ENCODE measurements around the gene GTF2IRD1.
"Not testable (repeated sequence)": the region's sequence is repeated elsewhere in the genome, so short reads cannot be mapped to it uniquely, and the experiment has no call there.

The GTF2IRD1 gene

GRCh38 chr7:74519395-74519794, 65.7 kb downstream of the GTF2IRD1 start:
- DNase-seq = no peak

DNA sequence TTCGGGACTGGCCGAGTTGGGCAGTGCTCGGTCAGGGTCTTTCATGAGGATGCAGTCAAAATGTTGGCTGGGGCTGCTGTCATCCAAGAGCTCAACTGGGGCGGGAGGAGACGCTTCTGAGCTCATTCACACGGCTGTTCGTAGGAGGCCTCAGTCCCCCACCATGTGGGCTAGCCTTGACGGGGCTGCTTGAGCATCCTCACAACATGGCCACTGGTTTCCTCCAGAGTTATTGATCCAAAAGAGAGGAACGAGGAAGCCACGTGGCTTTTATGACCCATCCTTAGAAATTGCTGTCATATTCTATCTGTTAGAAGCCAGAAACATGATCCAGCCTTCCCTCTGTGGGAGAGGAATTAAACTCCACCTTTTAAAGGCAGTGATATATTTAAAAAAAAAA, 68.1 kb downstream of the GTF2IRD1 start:
- DNase-seq = no peak

- DNase-seq = no peak
Measured at GRCh38 chr7:74522281-74522905, 68.7 kb downstream of the GTF2IRD1 start.

DNA sequence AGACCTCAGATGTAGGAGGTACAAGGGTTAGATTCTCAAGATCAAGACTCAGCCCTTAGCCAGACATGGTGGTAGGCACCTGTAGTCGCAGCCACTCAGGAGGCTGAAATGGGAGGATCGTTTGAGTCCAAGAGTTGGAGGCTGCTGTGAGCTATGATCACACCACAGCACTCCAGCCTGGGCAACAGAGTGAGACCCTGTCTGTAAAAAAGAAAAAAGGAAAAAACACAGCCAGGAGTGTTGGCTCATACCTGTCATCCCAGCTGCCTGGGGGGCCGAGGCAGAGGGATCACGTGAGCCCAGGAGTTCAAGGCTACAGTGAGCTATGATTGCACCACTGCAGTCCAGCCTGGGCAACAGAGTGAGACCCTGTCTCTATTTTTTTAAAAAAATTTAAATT, 69.3 kb downstream of the GTF2IRD1 start:
- DNase-seq = no peak

GRCh38 chr7:74525140-74525539, 71.4 kb downstream of the GTF2IRD1 start:
- DNase-seq = no peak

DNA sequence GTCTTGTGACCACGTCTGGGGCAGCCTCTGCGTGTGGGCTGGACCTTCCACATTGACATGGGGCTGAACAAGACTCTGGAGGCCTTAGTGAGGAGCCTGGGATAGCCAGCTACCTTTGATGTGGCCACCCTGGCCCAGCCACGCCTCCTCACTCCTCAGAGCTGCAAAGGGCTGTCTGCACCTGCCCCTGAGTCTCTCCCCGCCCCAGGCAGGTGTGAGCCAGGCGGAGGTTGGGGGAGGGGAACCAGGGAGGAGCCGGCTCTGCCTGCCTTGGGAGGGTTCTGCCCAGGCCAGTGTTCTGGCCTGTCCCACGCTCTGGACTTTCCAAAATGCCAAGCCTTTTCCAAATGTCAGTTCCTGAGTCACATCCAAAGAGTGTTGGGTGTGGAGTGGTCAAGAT, 72.2 kb downstream of the GTF2IRD1 start:
- peak; percentile 73 to 87 for DNase-seq

DNA sequence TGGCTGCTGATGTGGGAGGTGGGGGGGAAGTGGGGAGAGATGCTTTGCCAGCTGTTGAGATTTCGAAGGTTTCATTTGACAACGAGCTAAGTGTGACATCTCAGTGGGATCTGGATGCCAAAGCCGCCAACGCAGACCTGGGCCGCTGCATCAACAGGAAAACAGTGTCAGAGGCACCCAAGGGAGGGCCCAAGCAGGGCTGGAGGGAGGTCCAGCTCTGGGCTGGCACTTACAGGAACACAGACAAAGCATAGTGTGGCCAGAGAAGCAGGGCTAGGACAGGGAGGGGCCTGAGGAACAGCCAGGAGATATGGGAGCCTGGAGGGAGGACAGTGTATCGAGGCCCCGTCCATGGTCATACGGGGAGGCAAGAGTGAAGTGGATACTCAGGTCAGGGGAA, 73.1 kb downstream of the GTF2IRD1 start:
- no peak for DNase-seq

DNA sequence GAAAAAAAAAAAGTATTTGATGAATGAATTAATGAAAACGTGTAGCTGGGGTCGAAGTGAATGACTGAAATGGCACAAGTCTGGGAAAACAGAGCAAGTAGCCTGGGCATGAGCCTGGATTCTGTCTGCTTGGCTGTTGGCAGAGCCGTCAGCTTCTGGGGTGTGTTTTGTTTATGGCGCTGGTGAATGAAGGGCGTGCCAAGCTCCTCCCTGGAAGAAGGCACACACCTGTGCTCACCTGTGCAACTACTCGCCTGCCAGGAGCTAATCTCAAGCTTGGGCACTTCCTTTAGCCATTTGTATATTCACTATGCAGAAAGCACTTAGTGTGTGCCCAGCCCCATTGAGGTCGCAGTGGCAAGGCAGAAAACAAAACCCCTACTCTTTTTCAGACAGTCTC, 74.1 kb downstream of the GTF2IRD1 start:
- DNase-seq = peak in 1 of 2 experiments; percentile 59

- DNase-seq = not testable (repeated sequence)
Measured at GRCh38 chr7:74528773-74529172, 75.1 kb downstream of the GTF2IRD1 start.

- DNase-seq = no peak
Measured at GRCh38 chr7:74535951-74536356, 82.2 kb downstream of the GTF2IRD1 start.

GRCh38 chr7:74541937-74542336, 88.2 kb downstream of the GTF2IRD1 start:
- DNase-seq = not testable (repeated sequence)

DNA sequence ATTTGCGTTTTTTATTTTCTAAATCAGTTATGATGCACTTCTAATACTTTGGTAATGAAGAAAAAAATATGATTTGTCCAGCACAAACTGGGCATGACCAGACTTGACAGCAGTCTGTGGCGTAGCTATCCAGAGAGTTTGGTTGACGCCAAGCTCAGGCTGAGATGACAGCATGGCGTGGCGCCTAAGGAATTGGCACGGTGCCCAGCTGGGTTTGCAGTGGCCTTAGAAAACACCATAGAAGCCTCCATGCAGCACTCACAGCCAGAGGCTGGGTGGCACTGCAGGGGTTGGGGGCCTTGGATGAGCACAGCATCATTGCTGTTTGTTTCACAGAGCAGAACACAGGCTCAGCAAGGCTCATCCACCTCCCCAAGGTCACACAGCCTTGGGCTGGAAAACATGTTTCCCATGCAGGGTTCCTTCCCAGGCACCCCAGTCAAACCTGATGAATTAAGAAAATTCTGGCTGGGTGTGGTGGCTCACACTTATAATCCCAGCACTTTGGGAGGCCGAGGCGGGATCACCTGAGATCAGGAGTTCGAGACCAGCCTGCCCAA, 88.9 kb downstream of the GTF2IRD1 start:
- peak; percentile 91 to 96 for DNase-seq

- peak; percentile 48 to 69 for DNase-seq
Measured at GRCh38 chr7:74544706-74545469, 91.2 kb downstream of the GTF2IRD1 start.

GRCh38 chr7:74545921-74546320, 92.2 kb downstream of the GTF2IRD1 start:
- no peak for DNase-seq

GRCh38 chr7:74553596-74554012, 99.9 kb downstream of the GTF2IRD1 start:
- DNase-seq = not testable (repeated sequence)

- DNase-seq = no peak
Measured at GRCh38 chr7:74554178-74554577, 100.5 kb downstream of the GTF2IRD1 start.

DNA sequence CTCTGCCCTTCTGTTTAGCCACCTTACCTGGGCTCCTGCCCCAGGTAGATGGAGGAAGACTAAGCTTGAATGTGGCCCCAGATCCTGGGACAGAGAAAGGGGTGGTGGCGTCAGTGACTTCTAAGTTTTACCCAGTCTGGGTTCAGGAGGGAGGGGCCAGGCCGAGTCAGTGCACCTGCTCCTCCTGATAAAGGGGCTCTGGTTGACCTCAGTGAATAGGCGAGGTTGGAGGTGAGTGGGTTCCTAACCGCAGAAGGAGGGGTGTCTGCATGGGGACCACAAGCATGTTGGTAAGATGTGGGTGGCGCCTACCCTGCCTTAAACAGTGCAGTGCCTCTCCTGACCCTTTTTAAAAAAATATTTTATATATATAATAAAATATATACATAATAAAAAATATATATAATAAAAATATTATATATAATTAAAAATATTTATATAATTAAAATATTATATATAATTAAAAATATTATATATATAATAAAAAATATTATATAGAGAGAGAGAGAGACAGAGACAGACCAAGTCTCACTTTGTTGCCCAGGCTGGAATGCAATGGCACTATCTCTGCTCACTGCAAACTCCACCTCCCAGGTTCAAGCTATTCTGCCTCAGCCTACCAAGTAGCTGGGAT, 106.5 kb downstream of the GTF2IRD1 start:
- DNase-seq = no peak

DNA sequence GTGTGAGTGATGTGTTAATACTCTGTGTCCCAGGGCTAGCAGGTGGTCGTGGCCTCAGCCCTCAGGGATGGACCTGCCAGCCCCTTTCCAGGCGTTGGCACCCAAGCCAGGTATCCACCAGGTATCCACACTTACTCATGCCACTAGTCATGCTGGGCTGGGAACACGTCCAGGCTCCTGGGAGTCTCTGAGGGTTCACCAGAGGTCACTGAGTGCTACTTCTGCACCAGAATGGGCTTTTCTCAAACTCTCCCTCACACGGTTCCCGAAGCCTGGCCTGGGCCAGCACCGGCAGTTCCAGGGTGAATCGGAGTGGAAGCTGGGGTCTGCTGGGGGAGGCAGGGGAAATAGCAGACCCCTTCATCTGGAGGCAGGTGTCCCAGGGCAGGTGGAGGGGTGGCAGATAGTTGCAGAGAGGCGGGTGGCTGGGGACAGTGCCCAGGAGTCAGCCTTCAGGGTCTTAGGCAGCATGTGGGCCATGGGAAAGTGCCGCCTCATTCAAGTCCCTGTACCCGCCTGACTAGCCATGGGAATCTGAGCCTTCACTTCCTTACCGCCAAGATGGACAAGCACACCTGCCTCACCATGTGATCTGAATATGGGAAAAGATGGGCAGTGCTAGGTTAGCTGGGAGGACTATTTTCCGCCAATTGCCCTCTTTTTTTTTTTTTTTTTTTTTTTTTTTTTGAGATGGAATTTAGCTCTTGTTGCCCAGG, 108.3 kb downstream of the GTF2IRD1 start:
- DNase-seq = no peak

DNA sequence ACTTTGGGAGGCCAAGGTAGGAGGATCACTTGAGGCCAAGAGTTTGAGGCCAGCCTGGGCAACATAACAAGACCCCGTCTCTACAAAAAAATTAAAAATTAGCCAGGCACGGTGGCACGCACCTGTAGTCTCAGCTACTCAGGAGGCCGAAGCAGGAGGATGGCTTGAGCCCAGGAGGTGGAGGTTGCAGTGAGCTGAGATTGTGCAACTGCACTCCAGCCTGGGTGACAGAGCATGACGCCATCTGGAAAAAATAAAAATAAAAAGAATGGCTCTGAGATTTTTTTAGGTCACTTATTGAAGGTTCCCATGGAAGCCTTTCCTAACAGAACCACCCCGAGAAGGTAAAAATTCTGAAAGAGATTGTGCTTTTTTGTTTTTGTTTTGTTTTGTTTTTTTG, 109.9 kb downstream of the GTF2IRD1 start:
- DNase-seq = not testable (repeated sequence)

DNA sequence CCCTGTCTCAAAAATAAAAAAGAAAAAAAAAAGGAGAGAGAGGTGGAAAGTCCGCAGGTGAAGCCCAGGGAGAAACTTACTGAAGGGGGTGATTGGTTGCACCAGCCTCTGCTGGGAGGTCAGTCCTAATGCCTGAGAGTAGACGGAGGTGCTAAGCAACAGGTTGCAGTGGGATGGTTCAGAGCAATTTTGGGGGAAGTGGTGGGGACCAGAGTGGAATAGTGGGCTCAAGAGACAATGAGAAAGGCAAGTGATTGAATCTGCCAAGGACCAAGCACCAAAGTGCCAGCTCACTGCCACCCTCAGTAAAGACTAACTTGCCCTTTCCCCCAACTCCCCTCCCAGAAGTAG, 113.6 kb downstream of the GTF2IRD1 start:
- no peak for DNase-seq

DNA sequence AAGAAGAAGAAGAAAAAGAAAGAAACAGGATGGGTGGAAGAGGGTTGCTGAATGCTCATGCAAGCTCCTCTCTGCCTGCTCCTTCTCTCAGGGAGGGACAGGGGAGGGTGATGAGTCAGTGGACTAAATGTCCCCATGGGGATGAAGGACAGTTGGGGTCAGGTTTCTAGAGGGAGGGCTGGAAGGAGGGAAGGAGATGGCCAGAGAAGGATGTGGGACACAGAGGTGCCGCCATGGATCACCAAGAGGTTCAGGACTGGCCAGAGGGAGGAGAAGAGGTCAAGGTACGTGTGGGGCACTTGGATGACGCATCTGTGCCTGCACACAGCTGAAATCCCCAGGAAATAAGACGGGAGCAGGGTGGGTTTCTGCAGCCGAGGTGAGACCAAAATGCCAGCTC, 115.0 kb downstream of the GTF2IRD1 start:
- DNase-seq = no peak

DNA sequence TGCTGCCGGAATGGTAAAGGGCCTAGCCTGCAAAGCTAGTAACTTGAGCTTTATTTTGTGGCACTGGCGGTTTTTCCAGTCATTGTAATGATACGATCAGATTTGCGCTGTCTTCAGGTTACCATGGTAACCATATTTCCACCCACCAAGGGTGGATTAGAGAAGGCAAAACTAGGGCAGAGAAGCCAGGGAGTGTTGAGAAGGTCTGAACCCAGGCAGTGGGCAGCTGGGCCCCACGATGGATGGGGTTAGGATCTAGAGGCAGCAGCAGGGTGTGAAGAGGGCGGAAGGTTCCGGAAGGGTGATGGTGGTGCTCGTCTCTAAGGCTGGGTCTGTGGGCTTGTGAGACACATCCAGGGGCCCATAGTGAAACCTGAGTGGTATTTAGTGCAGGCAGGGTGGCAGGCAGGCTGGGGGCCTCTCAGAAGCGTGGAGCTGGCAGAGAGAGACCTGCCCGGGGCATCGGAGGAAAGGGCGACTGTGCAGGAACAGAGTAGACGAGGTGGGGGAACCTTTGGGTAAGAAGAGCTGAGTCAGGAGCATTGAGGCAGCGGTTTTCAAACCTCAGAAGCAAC, 115.9 kb downstream of the GTF2IRD1 start:
- DNase-seq = no peak
